KG1 (cell line): ENCODE results near the gene UNC119B.

ENCODE experiments used
- DNase-seq: peaks from one replicate; lab custom pipeline; 2025; lab: John Stamatoyannopoulos, UW

The UNC119B gene

DNA sequence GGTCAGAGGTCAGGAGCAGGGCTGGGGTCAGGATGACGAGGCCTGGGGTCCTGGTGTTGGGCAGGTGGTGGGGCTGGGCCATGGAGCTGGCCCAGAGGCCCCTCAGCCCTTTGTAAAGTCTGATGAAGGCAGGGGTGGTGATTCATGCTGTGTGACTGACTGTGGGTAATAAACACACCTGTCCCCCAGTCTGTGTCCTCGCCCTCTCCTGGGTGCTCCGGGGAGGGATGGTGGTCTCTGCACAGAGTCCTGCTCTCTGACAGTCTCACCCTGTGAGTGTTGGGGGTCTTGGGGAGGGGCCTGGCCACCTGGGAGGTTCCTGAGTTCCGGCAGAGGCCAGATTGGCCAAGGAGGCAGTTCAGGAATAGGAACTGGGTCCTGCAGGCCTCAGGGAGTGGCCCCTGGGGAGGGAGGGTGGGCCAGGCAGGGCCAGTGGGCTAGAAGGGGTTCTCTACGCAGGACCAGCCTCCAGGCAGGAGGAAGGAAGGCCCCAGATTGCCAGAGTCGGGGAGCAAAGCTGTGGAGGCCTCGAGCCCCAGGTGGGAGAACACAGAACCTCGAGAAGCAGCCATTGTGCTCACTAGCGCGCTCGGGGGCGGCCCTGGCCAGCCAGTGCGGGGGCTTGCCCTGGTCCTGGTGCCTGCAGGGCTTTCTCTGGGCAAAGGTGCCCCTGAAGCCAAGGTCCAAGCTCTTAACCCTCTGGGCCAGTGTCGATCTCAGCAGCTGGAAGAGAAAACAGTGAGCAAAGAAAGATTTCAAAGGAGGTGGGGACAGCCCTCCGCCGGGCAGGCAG lies 29.8 kb downstream of the UNC119B start:
- no peak for DNase-seq

DNA sequence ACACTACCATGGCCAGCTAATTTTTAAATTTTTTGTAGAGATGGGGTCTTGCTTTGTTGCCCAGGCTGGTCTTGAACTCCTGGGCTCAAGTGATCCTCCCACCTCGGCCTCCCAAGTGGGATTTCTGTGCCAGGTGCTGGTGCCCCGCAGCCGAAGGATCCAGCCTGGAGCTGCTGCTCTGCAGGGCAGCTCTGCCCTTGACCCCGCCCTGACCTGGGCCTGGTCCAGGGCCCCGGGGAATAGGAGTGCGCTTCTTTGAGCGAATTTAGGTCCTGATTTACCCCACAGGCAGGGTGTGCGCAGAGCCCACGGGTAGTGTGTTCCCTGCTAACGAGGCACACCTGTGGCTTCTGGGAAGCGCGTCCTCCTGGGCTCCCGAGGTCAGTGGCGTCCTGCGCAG lies 30.6 kb downstream of the UNC119B start:
- DNase-seq: no peak

DNA sequence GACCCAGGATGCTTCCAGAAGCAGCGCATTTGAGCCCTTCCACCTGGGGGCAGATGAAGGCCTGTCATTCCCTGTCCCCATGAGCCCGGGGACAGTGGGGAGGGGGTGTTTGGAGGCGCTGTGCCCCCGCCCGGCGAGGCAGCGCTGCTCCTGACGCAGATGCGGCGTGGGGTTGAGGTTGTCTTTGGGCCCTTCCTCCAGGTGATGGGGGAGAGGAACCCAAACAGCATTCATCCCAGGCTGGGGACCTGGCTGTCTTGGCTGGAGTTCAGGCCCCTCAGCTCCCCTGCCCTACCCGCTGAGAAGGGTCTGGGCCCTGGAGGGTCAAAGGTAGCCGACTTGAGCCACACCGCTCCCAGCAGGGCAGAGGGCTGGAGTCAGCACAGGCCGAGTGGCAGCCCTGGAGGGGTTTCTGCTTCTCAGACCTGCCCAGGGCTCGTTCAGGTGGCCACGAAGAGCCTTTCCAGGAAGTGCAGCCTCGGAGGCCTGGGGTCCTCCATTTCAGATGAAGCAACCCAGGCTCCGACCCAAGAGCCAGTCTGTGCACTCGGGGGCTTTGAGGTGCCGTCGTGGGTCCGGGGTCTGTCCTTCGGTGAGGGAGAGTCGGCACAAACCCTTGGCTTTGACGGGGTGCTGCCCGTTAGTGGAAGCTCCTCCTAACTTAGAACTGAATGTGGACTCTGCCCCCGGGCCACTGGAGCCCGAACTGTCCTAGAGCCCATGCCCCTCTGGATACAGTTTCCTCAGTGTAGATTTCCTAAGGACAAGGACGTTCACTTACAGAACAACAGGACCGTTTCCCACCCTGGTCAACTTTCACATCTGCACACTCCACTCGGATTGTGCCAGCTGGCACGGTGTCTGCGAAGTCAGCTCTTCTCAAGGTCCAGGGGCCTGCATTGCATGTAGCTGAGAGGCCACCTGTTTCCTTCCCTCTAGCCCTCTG lies 31.5 kb downstream of the UNC119B start:
- no peak for DNase-seq

DNA sequence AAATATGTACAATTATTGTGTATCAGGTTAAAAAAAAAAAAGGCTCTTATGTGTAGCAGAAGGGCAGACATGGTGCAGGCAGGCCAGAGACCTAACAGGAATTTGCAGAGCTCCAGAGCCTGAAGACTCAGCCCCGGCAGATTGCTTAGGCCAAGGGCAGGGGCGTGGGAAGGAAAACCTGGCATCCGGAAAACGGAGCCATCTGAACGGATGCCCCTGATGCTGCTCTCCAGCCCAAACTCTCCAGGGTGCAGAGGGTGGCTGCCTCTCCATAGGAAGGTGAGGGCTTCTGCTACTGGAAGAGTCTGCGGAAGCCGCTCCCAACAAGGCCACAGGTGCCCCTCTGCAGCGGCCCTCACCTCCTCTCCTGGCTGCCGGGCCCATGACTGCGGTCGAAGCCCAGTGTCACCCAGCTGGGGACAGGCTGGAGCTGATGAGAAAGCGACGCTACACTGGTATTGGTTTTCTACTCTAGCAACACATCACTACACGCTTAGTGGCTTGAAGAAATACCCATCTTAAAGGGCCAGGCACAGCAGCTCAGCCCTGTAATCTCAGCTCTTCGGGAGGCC lies 34.8 kb downstream of the UNC119B start:
- no peak for DNase-seq

DNA sequence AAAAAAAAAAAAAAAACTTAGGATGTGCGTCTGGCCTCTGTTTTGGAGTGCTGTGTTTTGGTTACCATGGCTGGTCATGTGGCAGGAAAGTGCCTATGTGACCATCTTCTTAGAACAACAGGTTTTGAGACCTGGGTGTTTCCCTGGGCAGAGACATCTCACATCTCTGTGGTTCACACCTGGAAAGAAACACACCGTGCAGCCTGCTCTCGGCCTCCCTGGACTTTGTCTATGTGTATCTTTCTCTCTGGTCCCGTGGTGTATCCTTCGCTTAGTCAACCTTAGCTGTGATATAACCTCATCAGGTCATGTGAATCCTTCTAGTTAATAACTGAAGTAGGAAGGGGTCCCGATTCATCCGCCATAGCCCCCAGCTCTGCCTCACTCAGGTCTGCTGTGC lies 38.0 kb downstream of the UNC119B start:
- no peak for DNase-seq

DNA sequence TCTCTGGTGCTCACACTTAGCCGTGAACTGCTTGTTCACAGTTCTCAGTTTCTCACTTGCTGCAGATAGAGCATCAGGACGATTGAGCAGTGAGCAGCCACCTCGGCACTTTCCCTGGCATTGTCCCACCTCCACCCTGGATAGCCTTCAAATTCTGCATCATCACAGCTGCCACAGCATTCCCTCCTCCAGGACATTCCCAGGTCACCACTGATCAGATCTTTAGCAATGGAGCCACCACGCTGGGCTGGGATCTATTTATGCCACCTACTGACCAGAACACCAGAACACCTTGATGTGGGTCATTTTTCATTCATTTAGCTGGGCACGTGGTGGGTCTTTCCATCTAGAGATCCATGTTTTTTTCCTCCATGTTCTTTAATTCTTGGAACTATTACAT lies 39.0 kb downstream of the UNC119B start:
- no peak for DNase-seq

DNA sequence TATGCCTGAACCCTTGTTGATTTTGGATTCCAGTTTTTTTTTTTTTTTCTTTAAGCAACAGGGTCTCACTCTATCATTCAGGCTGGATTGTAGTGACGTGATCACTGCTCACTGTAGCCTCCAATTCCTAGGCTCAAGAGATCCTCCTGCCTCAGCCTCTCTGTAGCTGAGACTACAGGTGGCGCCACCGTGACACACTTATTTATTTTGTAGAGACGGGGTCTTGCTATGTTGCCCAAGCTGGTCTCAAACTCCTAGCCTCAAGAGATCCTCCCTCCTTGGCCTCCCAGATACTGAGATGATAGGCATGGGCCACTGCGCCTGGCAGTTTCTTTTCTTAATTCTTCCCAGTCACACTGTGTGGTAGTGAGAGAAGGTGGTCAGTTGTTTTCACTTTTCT lies 40.5 kb downstream of the UNC119B start:
- DNase-seq: no peak

DNA sequence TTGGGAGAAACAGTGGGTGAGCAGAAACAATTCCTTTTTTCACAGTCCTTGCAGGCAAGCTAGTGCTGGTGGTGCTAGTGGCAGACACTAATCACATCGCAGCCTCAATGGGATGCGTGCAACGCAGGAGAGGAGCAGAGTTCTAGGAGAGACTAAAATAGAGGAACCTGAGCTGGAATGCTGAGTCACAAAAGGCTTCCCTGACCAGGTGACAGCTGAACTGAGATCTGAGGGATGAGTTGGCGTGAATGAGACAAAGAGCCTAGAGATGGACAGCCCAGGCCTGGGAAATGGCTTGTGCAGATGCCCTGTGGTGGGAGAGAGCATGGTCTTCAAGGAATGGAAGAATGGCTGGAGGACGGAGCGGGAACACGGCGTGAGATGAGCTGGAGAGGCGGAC lies 41.1 kb downstream of the UNC119B start:
- DNase-seq: no peak

DNA sequence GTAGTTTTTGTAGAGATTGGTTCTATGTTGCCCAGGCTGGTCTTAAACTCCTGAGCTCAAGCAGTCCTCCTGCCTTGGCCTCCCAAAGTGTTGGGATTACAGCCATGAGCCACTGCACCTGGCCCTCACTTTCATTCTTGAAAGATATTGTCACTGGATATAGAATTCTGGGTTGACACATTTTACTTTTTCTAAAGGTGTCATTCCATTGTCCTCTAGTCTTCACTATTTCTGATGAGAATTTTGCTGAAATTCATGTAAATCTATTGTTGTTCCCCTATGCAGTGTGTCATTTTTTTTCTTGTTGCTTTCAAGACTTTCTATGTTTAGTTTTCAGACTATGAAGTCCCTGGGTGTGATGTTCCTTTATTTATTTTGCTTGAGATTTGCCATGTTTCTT lies 44.5 kb downstream of the UNC119B start:
- DNase-seq: no peak

DNA sequence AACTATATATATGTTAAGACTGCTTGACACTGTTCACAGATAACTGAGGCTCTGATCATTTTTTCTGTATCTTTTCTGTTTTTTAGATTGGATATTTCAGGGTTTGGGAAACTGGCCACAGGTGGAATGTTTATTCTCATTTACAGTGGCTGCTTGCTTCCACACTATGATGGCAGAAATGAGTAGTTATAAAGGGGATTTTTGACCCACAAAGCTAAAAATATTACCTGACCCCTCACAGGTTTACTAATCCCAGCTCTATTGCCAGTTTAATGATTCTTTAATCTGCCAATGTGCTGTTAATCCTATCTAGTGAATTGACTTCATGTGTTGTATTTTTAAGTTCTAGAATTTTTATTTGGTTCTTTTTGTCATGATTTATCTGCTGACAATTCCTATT lies 45.0 kb downstream of the UNC119B start:
- no peak for DNase-seq

DNA sequence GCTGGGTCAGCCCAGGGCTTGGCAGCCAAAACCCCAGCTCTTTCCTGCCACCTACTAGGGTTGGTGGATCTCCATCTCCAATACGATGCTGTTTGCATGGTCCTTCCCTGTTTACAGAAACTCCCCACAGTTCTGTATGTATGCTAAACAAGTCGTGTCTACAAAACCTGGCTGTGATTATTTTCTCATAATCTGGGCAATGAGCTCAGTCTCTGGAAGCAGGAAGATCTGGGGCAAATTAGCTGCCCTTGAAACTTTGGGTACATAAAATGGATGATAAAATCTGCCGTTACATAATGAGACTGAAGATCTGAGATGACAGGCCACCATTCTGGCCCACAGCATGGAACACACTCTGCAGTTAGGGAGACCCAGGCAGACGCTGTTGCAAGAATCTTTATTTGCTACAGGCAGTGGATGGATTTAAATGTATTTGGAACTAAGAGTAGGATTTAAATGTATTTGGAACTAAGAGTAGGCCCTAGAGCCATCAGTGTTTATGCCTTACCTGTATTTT lies 47.0 kb downstream of the UNC119B start:
- no peak for DNase-seq

DNA sequence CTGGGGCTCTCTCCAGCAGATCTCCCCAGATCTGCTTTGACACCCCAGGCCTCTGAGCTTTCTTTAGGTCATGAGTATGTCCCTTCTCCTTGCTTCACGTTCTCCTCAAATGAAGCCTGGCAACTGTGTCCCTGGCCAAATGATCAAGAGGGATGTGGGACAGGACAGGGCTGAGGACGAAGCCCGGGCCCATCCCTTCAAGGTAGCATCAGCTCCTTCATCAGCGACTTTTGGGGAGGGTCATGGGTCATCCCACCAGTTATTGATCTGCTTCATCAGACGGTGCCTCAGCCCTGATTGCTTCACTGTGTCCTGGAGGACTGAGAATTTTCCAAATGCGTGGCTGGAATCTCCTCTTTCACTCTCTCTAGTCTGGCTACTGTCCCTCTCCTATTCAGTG lies 47.7 kb downstream of the UNC119B start:
- DNase-seq: no peak

DNA sequence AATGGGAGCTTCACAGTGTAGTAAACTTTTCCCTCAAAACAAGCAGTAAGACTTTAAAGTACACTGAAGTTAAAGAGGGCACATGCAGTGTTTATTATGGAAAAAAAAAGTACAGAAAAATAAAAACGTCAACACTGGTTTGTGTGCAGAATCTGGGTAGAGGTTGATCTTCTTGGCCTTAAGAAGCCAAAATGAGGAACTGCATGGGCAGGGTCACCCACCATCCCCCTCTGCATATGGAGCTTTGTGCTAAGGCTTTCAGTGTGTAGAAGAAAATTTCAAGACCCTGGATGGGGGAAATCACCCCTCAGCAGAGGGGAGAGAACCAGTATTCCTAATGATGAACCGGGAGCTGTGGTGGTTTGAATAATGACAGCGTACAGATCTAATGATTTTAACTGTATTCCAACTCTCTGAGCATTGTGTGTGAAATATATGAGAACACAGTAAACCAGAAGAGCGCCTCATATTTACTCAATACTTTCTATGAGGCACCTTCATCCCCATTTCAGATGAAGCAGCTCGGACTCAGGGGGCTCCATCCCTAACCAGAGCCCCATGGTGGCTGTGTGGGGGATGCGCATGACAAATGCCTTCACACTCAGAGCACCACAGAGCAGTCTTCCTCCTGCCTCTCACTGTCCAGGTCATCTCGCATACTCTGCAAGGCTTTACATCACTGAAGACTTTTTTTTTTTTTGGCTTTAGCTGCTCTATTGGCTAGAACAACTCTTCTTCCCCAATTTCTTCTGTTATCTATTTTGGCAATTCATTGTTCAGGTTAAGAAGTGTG lies 48.7 kb downstream of the UNC119B start:
- DNase-seq: no peak

DNA sequence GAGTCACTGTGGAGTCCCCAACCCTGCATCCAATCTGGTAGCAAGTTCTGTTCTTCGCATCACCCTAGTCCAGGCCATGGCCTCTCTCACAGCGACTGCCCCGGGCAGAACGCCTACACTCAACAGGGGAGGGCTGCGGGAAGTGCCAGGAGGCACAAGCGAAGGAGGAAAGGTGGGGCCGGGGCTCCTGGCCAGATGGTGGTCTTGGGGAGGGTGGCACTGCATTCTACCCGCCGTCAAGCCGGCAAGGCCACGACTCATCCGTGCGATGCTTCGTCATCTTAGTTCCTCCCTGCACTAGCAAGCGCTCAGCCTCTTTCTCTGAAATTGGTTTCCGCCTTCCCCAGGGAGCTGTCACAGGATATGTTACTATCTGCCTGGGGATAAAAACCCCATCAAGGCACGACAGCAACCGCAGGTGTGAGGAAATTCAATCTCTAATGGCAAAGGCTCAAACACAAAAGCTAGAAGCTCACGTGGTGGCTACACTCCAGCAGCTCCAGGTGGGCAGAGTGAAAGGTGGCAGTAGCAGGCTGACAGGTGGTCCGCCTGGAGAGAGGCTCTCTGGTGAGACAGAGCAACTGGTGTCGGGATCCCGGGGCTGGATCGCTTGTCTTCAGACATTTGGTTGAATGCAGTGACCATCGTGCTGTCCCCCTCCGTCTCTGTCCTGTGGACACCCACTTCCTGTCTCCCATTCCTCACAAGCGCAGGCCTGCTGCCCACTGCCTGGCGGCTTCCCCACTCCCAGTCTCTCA lies 49.5 kb downstream of the UNC119B start:
- no peak for DNase-seq

DNA sequence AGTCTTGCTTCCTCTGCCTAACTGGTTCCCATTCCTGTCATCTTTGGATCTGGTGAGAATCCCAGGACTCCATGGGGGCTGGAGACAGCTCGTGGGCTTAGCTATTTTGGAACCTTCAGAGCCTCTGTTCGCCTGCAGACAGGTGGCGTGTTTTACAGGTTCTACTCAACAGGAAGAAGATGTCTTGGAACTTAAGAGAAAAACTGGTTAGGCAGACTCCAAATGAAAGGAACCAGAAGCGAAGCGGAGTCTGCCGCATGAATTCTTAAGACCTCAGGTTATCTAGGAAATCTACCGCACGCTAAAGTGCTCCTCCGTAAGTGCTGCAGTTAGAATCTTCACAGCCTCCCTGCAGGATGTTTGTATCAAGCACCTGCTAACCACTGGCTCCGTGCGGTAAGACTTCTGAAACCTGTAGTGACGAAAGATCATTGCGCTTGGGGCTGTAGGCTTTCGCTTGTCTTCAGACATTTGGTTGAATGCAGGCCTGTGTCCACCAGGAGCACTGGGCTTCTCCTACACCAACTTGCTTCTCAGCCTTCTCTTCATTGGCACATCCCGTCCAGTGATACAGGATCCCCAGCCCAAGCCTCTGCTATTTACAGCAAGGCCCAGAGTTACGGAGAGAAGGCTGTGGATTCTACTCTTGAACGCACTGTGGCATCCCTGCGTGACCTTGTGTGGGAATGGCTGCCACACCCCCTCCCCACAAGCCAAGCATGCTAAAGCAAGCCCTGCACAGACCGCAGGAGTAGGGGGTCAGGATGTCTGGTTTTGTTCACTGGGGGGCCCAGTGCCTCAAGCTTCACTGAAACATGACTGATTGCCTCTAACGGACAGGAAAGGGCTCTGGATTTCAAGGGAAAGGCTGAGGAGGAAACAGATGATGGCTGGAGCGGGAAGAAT lies 50.3 kb downstream of the UNC119B start:
- DNase-seq: no peak

DNA sequence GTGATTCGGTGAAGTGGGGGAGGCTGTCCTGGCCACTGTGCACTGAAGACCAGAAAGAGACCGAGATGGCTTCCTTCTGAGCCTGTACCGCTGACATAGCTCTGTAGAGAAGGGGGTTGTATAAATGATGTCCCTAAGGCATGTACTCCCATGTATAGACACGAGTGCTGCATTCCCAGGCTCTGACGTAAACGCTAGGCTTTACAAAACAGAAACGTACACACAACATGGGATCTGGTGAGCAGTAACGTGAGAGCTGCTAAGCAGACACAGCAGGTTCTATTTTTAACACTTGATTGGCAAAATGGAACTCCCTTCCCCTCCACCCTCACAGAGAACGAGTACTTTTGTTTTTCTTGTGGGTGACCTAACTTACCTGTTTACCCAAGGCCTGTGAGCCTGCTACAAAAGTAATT lies 51.3 kb downstream of the UNC119B start:
- no peak for DNase-seq

DNA sequence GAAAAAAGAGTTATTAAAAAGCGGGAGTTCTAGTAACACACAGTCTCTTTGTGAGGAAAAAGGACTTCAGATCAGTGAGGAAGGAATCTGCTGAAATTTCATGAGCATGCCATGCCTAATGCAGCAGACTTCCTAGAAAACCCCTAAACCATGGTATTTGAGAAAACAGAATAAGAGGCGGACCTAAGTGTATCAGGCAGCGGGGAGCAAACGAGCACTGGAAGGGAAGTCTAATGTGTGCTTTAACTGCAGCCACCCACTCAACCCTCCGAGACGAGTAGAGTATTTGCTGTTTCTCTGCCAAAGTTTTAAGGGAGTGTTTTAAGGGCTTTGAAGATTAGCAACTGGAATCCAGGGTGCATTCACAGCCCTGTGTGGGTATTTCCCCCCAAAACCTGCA lies 51.8 kb downstream of the UNC119B start:
- DNase-seq: no peak

DNA sequence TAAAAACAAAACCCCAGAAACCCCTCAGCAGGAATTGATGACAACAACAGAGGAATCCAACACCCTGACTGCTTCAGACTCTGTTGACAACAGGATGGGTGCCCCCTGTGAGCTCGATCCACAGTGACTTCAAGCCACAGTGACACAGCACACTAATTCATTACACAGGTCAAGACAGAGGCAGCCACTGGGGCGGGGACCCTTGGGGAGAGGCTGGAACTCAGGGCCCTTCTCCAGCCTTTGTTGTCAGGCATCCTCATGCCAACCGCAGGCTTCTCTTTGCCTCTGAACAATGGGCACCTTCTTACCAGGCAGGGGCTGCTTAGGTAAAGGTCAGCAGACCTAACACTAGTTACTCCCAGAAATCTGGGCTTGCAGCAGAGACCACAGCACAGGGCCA lies 53.0 kb downstream of the UNC119B start:
- DNase-seq: no peak

DNA sequence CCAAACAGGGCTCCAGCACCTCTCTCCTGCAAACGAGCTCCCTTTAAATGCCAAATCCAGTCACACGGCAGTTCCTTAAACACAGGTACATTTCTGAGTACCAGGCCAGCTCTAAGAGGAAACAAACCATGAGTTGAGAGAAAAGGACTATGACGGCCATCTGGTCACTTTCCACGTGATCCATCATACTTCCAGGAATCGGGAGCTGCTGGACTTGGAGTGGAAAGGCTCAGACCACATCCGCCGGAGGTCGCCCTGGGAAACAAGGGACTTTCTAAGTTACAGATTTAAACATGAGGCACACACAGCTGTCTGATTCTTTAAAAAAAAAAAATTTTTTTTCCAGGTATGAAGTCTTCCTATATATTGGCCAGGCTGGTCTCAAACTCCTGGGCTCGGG lies 54.6 kb downstream of the UNC119B start:
- no peak for DNase-seq

DNA sequence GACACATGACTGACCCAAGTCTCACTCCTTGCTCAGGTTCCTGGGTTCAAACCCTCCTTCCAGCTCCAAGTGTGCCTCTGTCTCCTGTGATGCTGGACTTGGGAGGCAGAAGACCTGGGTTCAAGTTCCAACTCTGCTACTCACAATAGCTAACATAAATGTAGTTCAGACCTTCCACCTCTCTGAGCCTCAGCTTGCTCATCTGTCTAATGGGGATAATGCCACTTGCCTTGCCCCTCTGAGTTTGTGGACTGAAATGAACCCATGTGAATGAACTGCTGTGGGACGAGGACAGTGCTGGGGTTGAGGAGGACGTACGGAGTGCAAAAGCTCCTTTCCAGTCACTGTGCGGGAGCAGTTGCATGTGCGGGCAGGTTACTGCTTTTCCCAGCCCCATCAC lies 56.3 kb downstream of the UNC119B start:
- DNase-seq: no peak
